HEK293 (cell line): Measurements from ENCODE around the gene ZNF672.

Experiments used
- CTCF ChIA-PET: fragments of 350-600 bp; formaldehyde crosslinking; extraction: SDS; loops from one replicate; lab custom pipeline; 2021; ENCODE audit warnings: antibody characterized with exemption; lab: Yijun Ruan, JAX
- POLR2A ChIA-PET: fragments of 300-600 bp; formaldehyde crosslinking; extraction: SDS; loops from one replicate; lab custom pipeline; 2020; ENCODE audit warnings: antibody characterized with exemption, inconsistent platforms; lab: Yijun Ruan, JAX
- H3K27ac ChIP-seq: fragments of 200-500 bp; sonication (Bioruptor generic); 2 replicates; pipeline ENCODE4 v1.5.1; 2014; ENCODE audit warnings: low read depth, low read length, control low read depth, inconsistent platforms; ENCODE audit errors: extremely low read depth
- H3K36me3 ChIP-seq, 2 experiments: fragments of 200-500 bp in 1 of 2; sonication (Bioruptor generic) in 1 of 2; 1 replicate in 1 of 2; 2 replicates in 1 of 2; pipeline ENCODE4 v1.5.1; 2014 to 2017; ENCODE audit warnings: inconsistent platforms in 2 of 2, low read length in 2 of 2; ENCODE audit not compliant: control insufficient read depth in 2 of 2, insufficient read depth in 1 of 2
- H3K4me1 ChIP-seq: fragments of 200-500 bp; sonication (Bioruptor generic); 2 replicates; pipeline ENCODE4 v1.5.1; 2014; ENCODE audit warnings: mild to moderate bottlenecking, low read length, inconsistent platforms; ENCODE audit not compliant: control insufficient read depth, insufficient read depth
- H3K4me3 ChIP-seq: 2 replicates; pipeline ENCODE4 v1.5.1; 2011; ENCODE audit warnings: low read depth, mild to moderate bottlenecking, control low read depth, low read length, moderate library complexity
- H3K9me3 ChIP-seq: fragments of 200-500 bp; sonication (Bioruptor generic); 2 replicates; pipeline ENCODE4 v1.5.1; 2014; ENCODE audit warnings: low read depth, low read length, inconsistent platforms; ENCODE audit not compliant: control insufficient read depth, insufficient read depth
- IKZF3 ChIP-seq: fragments of 450-650 bp; IDR thresholded peaks from 2 replicates; pipeline ENCODE4 v1.5.0; 2018; ENCODE audit warnings: missing biosample characterization, mild to moderate bottlenecking, missing genetic modification characterization, moderate library complexity
- KLF1 ChIP-seq: fragments of 450-650 bp; formaldehyde crosslinking; IDR thresholded peaks from 2 replicates; pipeline ENCODE4 v1.5.1; 2016; ENCODE audit warnings: missing biosample characterization, missing genetic modification characterization
- SETDB1 ChIP-seq: IDR thresholded peaks from one replicate; pipeline ENCODE4 v1.6.1; 2017; ENCODE audit warnings: mild to moderate bottlenecking, low read length, moderate library complexity, mixed read lengths; ENCODE audit not compliant: insufficient read length
- SP3 ChIP-seq: fragments of 450-650 bp; formaldehyde crosslinking; IDR thresholded peaks from 2 replicates; pipeline ENCODE4 v1.5.1; 2016; ENCODE audit warnings: missing biosample characterization, missing genetic modification characterization
- SP7 ChIP-seq: fragments of 450-650 bp; formaldehyde crosslinking; IDR thresholded peaks from 2 replicates; pipeline ENCODE4 v1.5.1; 2016; ENCODE audit warnings: missing biosample characterization, missing genetic modification characterization
- ZBTB21 ChIP-seq: fragments of 450-650 bp; formaldehyde crosslinking; IDR thresholded peaks from 2 replicates; pipeline ENCODE4 v1.5.1; 2017; ENCODE audit warnings: missing biosample characterization, missing genetic modification characterization
- ZBTB7A ChIP-seq: fragments of 450-650 bp; formaldehyde crosslinking; IDR thresholded peaks from 2 replicates; pipeline ENCODE4 v1.5.1; 2016; ENCODE audit warnings: low read depth, missing biosample characterization, missing genetic modification characterization
- ZFP41 ChIP-seq: fragments of 450-650 bp; formaldehyde crosslinking; IDR thresholded peaks from 2 replicates; pipeline ENCODE4 v1.5.1; 2016; ENCODE audit warnings: missing biosample characterization, missing genetic modification characterization, borderline replicate concordance
- ZNF157 ChIP-seq: fragments of 450-650 bp; formaldehyde crosslinking; IDR thresholded peaks from 2 replicates; pipeline ENCODE4 v1.5.1; 2016; ENCODE audit warnings: missing biosample characterization, missing genetic modification characterization
- ZNF19 ChIP-seq: fragments of 450-650 bp; formaldehyde crosslinking; IDR thresholded peaks from 2 replicates; pipeline ENCODE4; 2016; ENCODE audit warnings: missing biosample characterization, missing genetic modification characterization, low read depth
- ZNF2 ChIP-seq: fragments of 450-650 bp; formaldehyde crosslinking; IDR thresholded peaks from 2 replicates; pipeline ENCODE4 v1.5.1; 2016; ENCODE audit warnings: missing biosample characterization, missing genetic modification characterization
- ZNF202 ChIP-seq: fragments of 450-650 bp; formaldehyde crosslinking; IDR thresholded peaks from 2 replicates; pipeline ENCODE4 v1.5.1; 2016; ENCODE audit warnings: missing biosample characterization, missing genetic modification characterization, borderline replicate concordance
- ZNF223 ChIP-seq: fragments of 450-650 bp; formaldehyde crosslinking; IDR thresholded peaks from 2 replicates; pipeline ENCODE4 v1.5.1; 2016; ENCODE audit warnings: missing biosample characterization, missing genetic modification characterization
- ZNF292 ChIP-seq: fragments of 450-650 bp; formaldehyde crosslinking; IDR thresholded peaks from 2 replicates; pipeline ENCODE4 v1.5.1; 2016; ENCODE audit warnings: low read depth, missing biosample characterization, missing genetic modification characterization, borderline replicate concordance
- ZNF324 ChIP-seq: fragments of 450-650 bp; formaldehyde crosslinking; IDR thresholded peaks from 2 replicates; pipeline ENCODE4 v1.5.1; 2016; ENCODE audit warnings: missing biosample characterization, missing genetic modification characterization
- ZNF37A ChIP-seq: fragments of 450-650 bp; IDR thresholded peaks from 2 replicates; pipeline ENCODE4 v1.5.1; 2018; ENCODE audit warnings: missing biosample characterization, missing genetic modification characterization
- ZNF404 ChIP-seq: fragments of 450-650 bp; formaldehyde crosslinking; IDR thresholded peaks from 2 replicates; pipeline ENCODE4 v1.5.1; 2017; ENCODE audit warnings: missing biosample characterization, missing genetic modification characterization
- ZNF473 ChIP-seq: fragments of 450-650 bp; formaldehyde crosslinking; IDR thresholded peaks from 2 replicates; pipeline ENCODE4 v1.5.1; 2017; ENCODE audit warnings: missing biosample characterization, missing genetic modification characterization
- ZNF48 ChIP-seq: fragments of 450-650 bp; formaldehyde crosslinking; IDR thresholded peaks from 2 replicates; pipeline ENCODE4 v1.5.1; 2016; ENCODE audit warnings: missing biosample characterization, missing genetic modification characterization
- ZNF558 ChIP-seq: fragments of 450-650 bp; formaldehyde crosslinking; IDR thresholded peaks from 2 replicates; pipeline ENCODE4 v1.5.1; 2016; ENCODE audit warnings: missing biosample characterization, missing genetic modification characterization
- ZNF624 ChIP-seq: fragments of 450-650 bp; formaldehyde crosslinking; IDR thresholded peaks from 2 replicates; pipeline ENCODE4 v1.5.1; 2017; ENCODE audit warnings: missing biosample characterization, missing genetic modification characterization
- ZNF785 ChIP-seq: fragments of 450-650 bp; formaldehyde crosslinking; IDR thresholded peaks from 2 replicates; pipeline ENCODE4 v1.5.1; 2016; ENCODE audit warnings: missing biosample characterization, missing genetic modification characterization
- ZSCAN23 ChIP-seq: fragments of 450-650 bp; formaldehyde crosslinking; IDR thresholded peaks from 2 replicates; pipeline ENCODE4 v1.5.1; 2016; ENCODE audit warnings: missing biosample characterization, missing genetic modification characterization
- TF ChIP-seq, protein P1 (sequence below): fragments of 450-650 bp; formaldehyde crosslinking; IDR thresholded peaks from 2 replicates; pipeline ENCODE4 v1.5.1; 2016; ENCODE audit warnings: missing biosample characterization, missing genetic modification characterization
- TF ChIP-seq, protein P2 (sequence below): fragments of 450-650 bp; formaldehyde crosslinking; IDR thresholded peaks from 2 replicates; pipeline ENCODE4 v1.5.1; 2017; ENCODE audit warnings: missing biosample characterization, missing genetic modification characterization
- TF ChIP-seq, protein P3 (sequence below): fragments of 450-650 bp; formaldehyde crosslinking; IDR thresholded peaks from 2 replicates; pipeline ENCODE4 v1.5.1; 2016; ENCODE audit warnings: missing biosample characterization, missing genetic modification characterization
- TF ChIP-seq, protein P4 (sequence below): fragments of 450-650 bp; formaldehyde crosslinking; IDR thresholded peaks from 2 replicates; pipeline ENCODE4 v1.5.1; 2016; ENCODE audit warnings: missing biosample characterization, missing genetic modification characterization

ZNF672 gene

DNA sequence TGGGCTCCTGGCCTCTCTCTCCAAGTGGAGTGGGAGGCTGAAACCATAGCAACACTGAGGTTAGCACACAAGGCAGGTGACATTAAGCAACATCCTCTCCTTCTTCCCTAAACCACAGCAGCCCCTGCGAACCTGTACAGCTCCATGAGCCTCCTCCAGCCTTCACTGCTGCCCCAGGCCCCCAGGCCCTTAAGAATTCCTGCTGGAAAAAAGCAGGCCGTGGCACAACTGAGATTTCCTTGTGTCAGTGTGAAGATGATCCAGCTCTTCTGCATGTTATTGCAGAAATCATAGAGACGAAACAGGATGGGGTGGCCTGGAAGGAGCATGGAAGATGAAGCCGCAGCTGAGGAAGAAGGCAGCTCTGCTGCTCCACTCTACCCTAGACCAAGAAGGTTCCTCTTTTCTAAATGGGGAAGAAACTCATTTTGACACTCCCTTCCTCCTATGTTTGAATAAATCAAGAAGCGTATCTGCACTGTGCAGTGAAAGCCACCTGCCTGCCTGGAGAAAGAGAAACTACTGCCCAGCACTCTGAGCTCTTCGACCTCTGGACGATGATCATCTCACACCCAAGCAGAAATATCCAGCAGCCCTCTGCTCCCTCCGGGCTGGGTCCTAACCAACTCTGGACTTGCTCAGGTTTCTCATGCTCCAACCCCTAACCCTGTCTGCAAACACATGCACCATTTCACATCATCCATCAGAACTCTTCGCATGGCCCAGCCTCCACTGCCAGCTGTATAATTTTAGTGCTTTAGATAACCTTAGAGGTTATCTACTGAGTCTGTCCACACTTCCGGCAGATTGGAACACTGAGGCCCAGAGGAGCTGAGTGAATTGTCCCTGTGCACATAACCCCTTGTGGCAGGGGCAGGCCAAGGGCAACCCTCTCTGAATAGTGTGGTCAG, 33.0 kb upstream of the ZNF672 start:
- Histone ChIP-seq H3K27ac (no peak overlapping the region), H3K9me3 (no peaks in the 10 kb centered on the region), H3K4me1 (no peaks in the 10 kb centered on the region), H3K36me3 (no peaks in the 10 kb centered on the region), H3K4me3 (no peak overlapping the region)
- ChIA-PET POLR2A (no interaction called here), CTCF (interaction anchor here (1.2 to 3.5 kb wide), 2 partner anchors 182 to 185 kb away, joined by 3 to 25 read pairs; no protein-coding TSS in a partner anchor)
- TF ChIP-seq ZNF473 (tag by site-specific recombination) (no peak), ZNF785 (tag by site-specific recombination) (no peak), ZNF223 (tag by site-specific recombination) (no peak), SP3 (tag by site-specific recombination) (no peak), ZNF292 (no peak), ZFP41 (tag by site-specific recombination) (no peak), ZNF324 (tag by site-specific recombination) (no peak), ZNF157 (no peak), ZBTB7A (tag by site-specific recombination) (no peak), ZNF37A (tag by site-specific recombination) (no peak), ZBTB21 (tag by site-specific recombination) (no peak), ZNF19 (tag by site-specific recombination) (no peak)
- TF ChIP-seq, protein P1, sequence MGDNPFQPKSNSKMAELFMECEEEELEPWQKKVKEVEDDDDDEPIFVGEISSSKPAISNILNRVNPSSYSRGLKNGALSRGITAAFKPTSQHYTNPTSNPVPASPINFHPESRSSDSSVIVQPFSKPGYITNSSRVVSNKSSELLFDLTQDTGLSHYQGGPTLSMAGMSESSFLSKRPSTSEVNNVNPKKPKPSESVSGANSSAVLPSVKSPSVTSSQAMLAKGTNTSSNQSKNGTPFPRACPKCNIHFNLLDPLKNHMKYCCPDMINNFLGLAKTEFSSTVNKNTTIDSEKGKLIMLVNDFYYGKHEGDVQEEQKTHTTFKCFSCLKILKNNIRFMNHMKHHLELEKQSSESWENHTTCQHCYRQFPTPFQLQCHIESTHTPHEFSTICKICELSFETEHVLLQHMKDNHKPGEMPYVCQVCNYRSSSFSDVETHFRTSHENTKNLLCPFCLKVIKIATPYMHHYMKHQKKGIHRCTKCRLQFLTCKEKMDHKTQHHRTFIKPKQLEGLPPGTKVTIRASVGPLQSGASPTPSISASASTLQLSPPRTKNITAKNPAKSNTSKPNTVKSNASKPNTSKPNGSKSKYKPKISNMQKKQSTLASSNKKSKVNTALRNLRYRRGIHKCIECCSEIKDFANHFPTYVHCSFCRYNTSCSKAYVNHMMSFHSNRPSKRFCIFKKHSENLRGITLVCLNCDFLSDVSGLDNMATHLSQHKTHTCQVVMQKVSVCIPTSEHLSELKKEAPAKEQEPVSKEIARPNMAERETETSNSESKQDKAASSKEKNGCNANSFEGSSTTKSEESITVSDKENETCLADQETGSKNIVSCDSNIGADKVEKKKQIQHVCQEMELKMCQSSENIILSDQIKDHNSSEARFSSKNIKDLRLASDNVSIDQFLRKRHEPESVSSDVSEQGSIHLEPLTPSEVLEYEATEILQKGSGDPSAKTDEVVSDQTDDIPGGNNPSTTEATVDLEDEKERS (tag by site-specific recombination), result no peak

DNA sequence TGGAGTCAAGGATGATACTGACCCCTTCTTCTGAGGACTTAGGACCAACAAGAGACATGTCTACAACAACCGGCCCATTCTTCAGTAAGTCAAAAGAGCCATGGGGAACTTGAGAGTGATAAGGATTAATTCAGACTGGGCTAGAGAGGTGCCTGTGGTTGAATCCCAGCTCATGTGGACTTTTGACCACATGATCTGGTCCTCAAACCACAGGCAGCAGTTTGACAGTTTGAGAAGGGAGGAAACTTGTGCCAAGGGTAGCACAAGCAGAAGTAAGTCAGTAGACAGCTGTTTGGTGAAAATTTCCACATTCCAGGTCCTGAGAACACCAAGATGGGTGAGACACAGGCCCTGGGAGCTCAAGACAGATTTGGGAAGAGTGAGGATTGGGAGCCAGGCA, 32.1 kb upstream of the ZNF672 start:
- no peaks in the 10 kb centered on the region for H3K9me3 ChIP-seq
- no peaks in the 10 kb centered on the region for H3K36me3 ChIP-seq
- H3K27ac ChIP-seq, result no peak overlapping the region
- ChIA-PET POLR2A (no interaction called here), CTCF (interaction anchor here (1.2 to 3.5 kb wide), 2 partner anchors 183 to 186 kb away, joined by 3 to 25 read pairs; no protein-coding TSS in a partner anchor)
- no peak overlapping the region for H3K4me3 ChIP-seq
- no peaks in the 10 kb centered on the region for H3K4me1 ChIP-seq
- no peak for TF ChIP-seq IKZF3 (tag by site-specific recombination)
- TF ChIP-seq SETDB1, result no peak
- TF ChIP-seq ZNF624 (tag by site-specific recombination), result no peak
- no peak for TF ChIP-seq ZNF48 (tag by site-specific recombination)
- TF ChIP-seq ZNF404 (tag by site-specific recombination), result no peak
- TF ChIP-seq ZNF2 (tag by site-specific recombination), result no peak
- TF ChIP-seq, protein P2, sequence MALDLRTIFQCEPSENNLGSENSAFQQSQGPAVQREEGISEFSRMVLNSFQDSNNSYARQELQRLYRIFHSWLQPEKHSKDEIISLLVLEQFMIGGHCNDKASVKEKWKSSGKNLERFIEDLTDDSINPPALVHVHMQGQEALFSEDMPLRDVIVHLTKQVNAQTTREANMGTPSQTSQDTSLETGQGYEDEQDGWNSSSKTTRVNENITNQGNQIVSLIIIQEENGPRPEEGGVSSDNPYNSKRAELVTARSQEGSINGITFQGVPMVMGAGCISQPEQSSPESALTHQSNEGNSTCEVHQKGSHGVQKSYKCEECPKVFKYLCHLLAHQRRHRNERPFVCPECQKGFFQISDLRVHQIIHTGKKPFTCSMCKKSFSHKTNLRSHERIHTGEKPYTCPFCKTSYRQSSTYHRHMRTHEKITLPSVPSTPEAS, result no peak
- TF ChIP-seq ZNF223 (tag by site-specific recombination), result no peak
- no peak for TF ChIP-seq ZSCAN23 (tag by site-specific recombination)
- TF ChIP-seq, protein P3, sequence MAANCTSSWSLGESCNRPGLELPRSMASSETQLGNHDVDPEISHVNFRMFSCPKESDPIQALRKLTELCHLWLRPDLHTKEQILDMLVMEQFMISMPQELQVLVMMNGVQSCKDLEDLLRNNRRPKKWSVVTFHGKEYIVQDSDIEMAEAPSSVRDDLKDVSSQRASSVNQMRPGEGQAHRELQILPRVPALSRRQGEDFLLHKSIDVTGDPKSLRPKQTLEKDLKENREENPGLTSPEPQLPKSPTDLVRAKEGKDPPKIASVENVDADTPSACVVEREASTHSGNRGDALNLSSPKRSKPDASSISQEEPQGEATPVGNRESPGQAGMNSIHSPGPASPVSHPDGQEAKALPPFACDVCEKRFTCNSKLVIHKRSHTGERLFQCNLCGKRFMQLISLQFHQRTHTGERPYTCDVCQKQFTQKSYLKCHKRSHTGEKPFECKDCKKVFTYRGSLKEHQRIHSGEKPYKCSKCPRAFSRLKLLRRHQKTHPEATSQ (tag by site-specific recombination), result no peak
- no peak for TF ChIP-seq SP7
- no peak for TF ChIP-seq KLF1
- TF ChIP-seq ZNF558 (tag by site-specific recombination), result no peak
- TF ChIP-seq ZNF202 (tag by site-specific recombination), result no peak
- TF ChIP-seq, protein P4, sequence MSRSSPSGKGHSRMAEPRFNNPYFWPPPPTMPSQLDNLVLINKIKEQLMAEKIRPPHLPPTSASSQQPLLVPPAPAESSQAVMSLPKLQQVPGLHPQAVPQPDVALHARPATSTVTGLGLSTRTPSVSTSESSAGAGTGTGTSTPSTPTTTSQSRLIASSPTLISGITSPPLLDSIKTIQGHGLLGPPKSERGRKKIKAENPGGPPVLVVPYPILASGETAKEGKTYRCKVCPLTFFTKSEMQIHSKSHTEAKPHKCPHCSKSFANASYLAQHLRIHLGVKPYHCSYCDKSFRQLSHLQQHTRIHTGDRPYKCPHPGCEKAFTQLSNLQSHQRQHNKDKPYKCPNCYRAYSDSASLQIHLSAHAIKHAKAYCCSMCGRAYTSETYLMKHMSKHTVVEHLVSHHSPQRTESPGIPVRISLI (tag by site-specific recombination), result no peak
